ENCODE data around the gene SLC6A20. TPM values are rescaled to one million over a fixed set of nuclear protein-coding genes. Genes with fewer than 3 reads are reported as not detected.

The SLC6A20 gene
- total RNA-seq, 2 experiments from 2014 or later, result not detected

DNA sequence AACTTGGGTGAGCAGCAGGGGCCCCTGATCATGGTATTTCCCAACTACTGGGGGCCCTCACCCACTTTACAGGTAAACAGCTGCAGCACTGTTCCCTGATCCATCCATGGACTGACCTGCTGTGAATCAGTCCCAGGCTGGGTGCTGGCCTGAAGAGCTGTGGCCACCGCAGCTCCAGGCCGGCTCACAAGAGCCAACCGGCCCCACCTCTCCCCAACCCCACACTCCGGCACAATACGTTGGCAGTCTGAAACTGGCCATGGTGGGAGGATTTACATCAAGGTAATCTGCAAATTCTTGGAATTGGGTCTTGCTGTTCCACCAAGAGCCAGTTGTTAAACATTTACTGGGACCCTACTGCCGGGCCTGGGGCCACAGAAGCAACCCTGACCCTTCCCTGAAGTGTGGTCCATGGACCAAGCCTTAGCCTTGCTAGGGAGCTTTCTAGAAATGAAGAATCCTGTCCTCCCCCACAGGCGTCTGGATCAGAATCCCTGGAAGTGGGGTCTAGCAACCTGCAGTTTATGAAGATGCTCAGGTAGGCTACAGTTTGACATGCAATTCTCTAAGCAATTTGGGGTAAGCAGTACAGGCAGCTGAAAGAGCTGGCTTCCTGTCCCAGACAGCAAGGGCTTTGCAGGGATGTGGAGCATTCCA is 3.7 kb downstream of the SLC6A20 start:
- Histone ChIP-seq H3K9me2 (ENCODE audit: insufficient read depth, low read length) (no peaks in the 10 kb centered on the region), H3K36me3 (ENCODE audit: insufficient read depth, low read length) (no peaks in the 10 kb centered on the region), H3K9me3 (ENCODE audit: low read length) (peaks cover 8% of the 10 kb centered on the region; the same call in 1 of the 2 replicates), H3K4me3 (ENCODE audit: low read depth, low read length, poor library complexity, severe bottlenecking) (no peak overlapping the region), H4K20me1 (ENCODE audit: insufficient read depth, low read length) (no peaks in the 10 kb centered on the region), H2AFZ (ENCODE audit: low read length) (no peak overlapping the region), H3K4me2 (ENCODE audit: low read length) (no peak overlapping the region), H3K4me1 (ENCODE audit: insufficient read depth, low read length, poor library complexity, severe bottlenecking) (no peaks in the 10 kb centered on the region), H3K27ac (ENCODE audit: low read depth, low read length, poor library complexity, severe bottlenecking) (no peak overlapping the region), H3K79me2 (ENCODE audit: insufficient read depth, low read depth, low read length) (no peaks in the 10 kb centered on the region)
- BruUV-seq (replicated peaks), result no TSS peak
- ChIA-PET POLR2A (no interaction called here), CTCF (ENCODE audit: unreplicated experiment) (no interaction called here)
- no peak for DNase-seq (ENCODE audit: low spot score)
- intact Hi-C loops (cut with micrococcal nuclease; ENCODE audit: unreplicated experiment), result no loop called here
- no peak for TF ChIP-seq EZH2phosphoT487 (IDR thresholded peaks at IDR 0.05; ENCODE audit: borderline replicate concordance, low read depth, low read length)
- TF ChIP-seq, protein P1, sequence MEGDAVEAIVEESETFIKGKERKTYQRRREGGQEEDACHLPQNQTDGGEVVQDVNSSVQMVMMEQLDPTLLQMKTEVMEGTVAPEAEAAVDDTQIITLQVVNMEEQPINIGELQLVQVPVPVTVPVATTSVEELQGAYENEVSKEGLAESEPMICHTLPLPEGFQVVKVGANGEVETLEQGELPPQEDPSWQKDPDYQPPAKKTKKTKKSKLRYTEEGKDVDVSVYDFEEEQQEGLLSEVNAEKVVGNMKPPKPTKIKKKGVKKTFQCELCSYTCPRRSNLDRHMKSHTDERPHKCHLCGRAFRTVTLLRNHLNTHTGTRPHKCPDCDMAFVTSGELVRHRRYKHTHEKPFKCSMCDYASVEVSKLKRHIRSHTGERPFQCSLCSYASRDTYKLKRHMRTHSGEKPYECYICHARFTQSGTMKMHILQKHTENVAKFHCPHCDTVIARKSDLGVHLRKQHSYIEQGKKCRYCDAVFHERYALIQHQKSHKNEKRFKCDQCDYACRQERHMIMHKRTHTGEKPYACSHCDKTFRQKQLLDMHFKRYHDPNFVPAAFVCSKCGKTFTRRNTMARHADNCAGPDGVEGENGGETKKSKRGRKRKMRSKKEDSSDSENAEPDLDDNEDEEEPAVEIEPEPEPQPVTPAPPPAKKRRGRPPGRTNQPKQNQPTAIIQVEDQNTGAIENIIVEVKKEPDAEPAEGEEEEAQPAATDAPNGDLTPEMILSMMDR (conservative IDR thresholded peaks at IDR 0.05; ENCODE audit: low read length), result no peak

DNA sequence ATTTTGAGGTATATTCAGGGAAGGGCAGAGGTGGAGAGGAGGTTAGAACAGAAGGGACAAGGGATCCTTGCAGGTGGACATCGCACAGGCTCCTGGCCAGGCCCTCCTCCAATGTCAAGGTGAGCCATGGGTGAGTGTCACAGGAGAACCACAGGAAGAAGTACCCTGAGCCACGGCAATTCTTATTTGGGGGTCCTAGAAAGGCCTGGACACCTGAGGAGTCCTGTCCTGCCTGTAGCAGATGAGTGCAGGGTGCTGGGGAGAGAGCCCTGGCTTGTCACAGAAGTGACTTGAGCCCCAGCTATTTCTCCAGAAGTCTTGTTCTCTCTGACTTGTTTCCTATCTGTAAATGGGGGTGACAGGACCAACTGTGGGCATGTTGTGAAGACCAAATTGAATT is 4.3 kb downstream of the SLC6A20 start:
- Histone ChIP-seq H3K9me3 (ENCODE audit: low read length) (peaks cover 8% of the 10 kb centered on the region; the same call in 1 of the 2 replicates), H4K20me1 (ENCODE audit: insufficient read depth, low read length) (no peaks in the 10 kb centered on the region), H2AFZ (ENCODE audit: low read length) (no peak overlapping the region), H3K4me2 (ENCODE audit: low read length) (no peak overlapping the region), H3K79me2 (ENCODE audit: insufficient read depth, low read depth, low read length) (no peaks in the 10 kb centered on the region), H3K36me3 (ENCODE audit: insufficient read depth, low read length) (no peaks in the 10 kb centered on the region), H3K4me1 (ENCODE audit: insufficient read depth, low read length, poor library complexity, severe bottlenecking) (no peaks in the 10 kb centered on the region), H3K27ac (ENCODE audit: low read depth, low read length, poor library complexity, severe bottlenecking) (no peak overlapping the region), H3K9me2 (ENCODE audit: insufficient read depth, low read length) (no peaks in the 10 kb centered on the region), H3K4me3 (ENCODE audit: low read depth, low read length, poor library complexity, severe bottlenecking) (no peak overlapping the region)
- intact Hi-C loops (cut with micrococcal nuclease; ENCODE audit: unreplicated experiment), result no loop called here
- TF ChIP-seq, protein P1 (conservative IDR thresholded peaks at IDR 0.05; ENCODE audit: low read length), result no peak
- no peak for TF ChIP-seq EZH2phosphoT487 (IDR thresholded peaks at IDR 0.05; ENCODE audit: borderline replicate concordance, low read depth, low read length)
- ChIA-PET CTCF (ENCODE audit: unreplicated experiment) (no interaction called here), POLR2A (no interaction called here)
- DNase-seq (ENCODE audit: low spot score), result no peak
- no TSS peak for BruUV-seq (replicated peaks)

DNA sequence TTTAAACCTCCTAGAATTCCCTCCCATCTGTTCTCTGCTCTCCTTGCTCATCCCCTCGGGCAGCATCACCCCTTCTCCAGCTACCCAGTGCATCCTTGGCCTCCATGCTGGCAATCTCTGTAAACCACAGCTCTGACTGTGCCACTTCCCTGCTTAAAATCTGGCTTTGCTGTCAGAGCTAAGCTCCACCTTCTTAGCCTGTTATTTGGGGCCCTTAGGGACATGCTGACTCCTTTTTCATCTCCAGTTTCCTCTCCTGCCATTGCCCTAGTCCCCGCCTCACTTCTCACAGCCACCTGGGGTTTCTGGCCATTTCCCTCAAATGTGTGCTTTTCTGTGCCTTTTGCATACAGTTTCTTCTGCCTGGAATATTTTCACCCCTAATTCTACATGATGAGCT is 5.7 kb downstream of the SLC6A20 start:
- Histone ChIP-seq H2AFZ (ENCODE audit: low read length) (no peak overlapping the region), H3K4me1 (ENCODE audit: insufficient read depth, low read length, poor library complexity, severe bottlenecking) (no peaks in the 10 kb centered on the region), H3K9me2 (ENCODE audit: insufficient read depth, low read length) (no peaks in the 10 kb centered on the region), H3K4me3 (ENCODE audit: low read depth, low read length, poor library complexity, severe bottlenecking) (no peak overlapping the region), H3K36me3 (ENCODE audit: insufficient read depth, low read length) (no peaks in the 10 kb centered on the region), H3K27ac (ENCODE audit: low read depth, low read length, poor library complexity, severe bottlenecking) (no peak overlapping the region), H3K4me2 (ENCODE audit: low read length) (no peak overlapping the region), H3K79me2 (ENCODE audit: insufficient read depth, low read depth, low read length) (no peaks in the 10 kb centered on the region), H4K20me1 (ENCODE audit: insufficient read depth, low read length) (no peaks in the 10 kb centered on the region), H3K9me3 (ENCODE audit: low read length) (peaks cover 8% of the 10 kb centered on the region; the same call in 1 of the 2 replicates)
- BruUV-seq (replicated peaks), result no TSS peak
- ChIA-PET CTCF (ENCODE audit: unreplicated experiment) (no interaction called here), POLR2A (no interaction called here)
- intact Hi-C loops (cut with micrococcal nuclease; ENCODE audit: unreplicated experiment), result no loop called here
- TF ChIP-seq, protein P1 (conservative IDR thresholded peaks at IDR 0.05; ENCODE audit: low read length), result no peak
- no peak for TF ChIP-seq EZH2phosphoT487 (IDR thresholded peaks at IDR 0.05; ENCODE audit: borderline replicate concordance, low read depth, low read length)
- no peak for DNase-seq (ENCODE audit: low spot score)

Measured in OCI-LY7 (cell line).